GM21381 (cell line): Measurements from ENCODE around the gene TM7SF3.
"Not testable (repeated sequence)": the region's sequence is repeated elsewhere in the genome, so short reads cannot be mapped to it uniquely, and the experiment has no call there.

ENCODE experiments used
- ATAC-seq: cut with Tn5 transposase; IDR thresholded peaks from one replicate; pipeline ENCODE4 v1.9.1; 2021; ENCODE audit warnings: mild to moderate bottlenecking, moderate library complexity; ENCODE audit not compliant: unreplicated experiment

TM7SF3 gene

GRCh38 chr12:27017163-27017823 lies 3.1 kb upstream of the TM7SF3 start:
- not testable (repeated sequence) for ATAC-seq

GRCh38 chr12:27015730-27016076 lies 1.5 kb upstream of the TM7SF3 start:
- no peak for ATAC-seq

- no peak for ATAC-seq
These were observed 910 bp upstream of the TM7SF3 start for GRCh38 chr12:27014859-27015729.

- peak; percentile 15 for ATAC-seq
These were observed 536 bp downstream of the TM7SF3 start for GRCh38 chr12:27013611-27014084.

- no peak for ATAC-seq
These were observed 1.3 kb downstream of the TM7SF3 start for GRCh38 chr12:27012982-27013255.

- no peak for ATAC-seq
These were observed 1.8 kb downstream of the TM7SF3 start for GRCh38 chr12:27012239-27012981.

- no peak for ATAC-seq
These were observed 4.3 kb downstream of the TM7SF3 start for GRCh38 chr12:27009881-27010301.

GRCh38 chr12:27008081-27008480 lies 6.1 kb downstream of the TM7SF3 start:
- no peak for ATAC-seq

GRCh38 chr12:27006797-27007467 lies 7.3 kb downstream of the TM7SF3 start:
- no peak for ATAC-seq

- ATAC-seq, result no peak
These were observed 8.7 kb downstream of the TM7SF3 start for GRCh38 chr12:27005495-27005894.

GRCh38 chr12:27003421-27004381 lies 10.5 kb downstream of the TM7SF3 start:
- ATAC-seq, result no peak

- ATAC-seq, result no peak
These were observed 12.0 kb downstream of the TM7SF3 start for GRCh38 chr12:27002141-27002540.

GRCh38 chr12:27001663-27002062 lies 12.5 kb downstream of the TM7SF3 start:
- no peak for ATAC-seq

- ATAC-seq, result no peak
These were observed 13.2 kb downstream of the TM7SF3 start for GRCh38 chr12:27000961-27001360.

- ATAC-seq, result no peak
These were observed 17.2 kb downstream of the TM7SF3 start for GRCh38 chr12:26997003-26997402.

GRCh38 chr12:26995706-26996105 lies 18.5 kb downstream of the TM7SF3 start:
- ATAC-seq, result no peak

GRCh38 chr12:26994109-26994508 lies 20.1 kb downstream of the TM7SF3 start:
- ATAC-seq, result no peak

GRCh38 chr12:26991826-26992225 lies 22.4 kb downstream of the TM7SF3 start:
- ATAC-seq, result no peak

GRCh38 chr12:26989873-26990272 lies 24.3 kb downstream of the TM7SF3 start:
- no peak for ATAC-seq

GRCh38 chr12:26988703-26989102 lies 25.5 kb downstream of the TM7SF3 start:
- no peak for ATAC-seq
